ENCODE data around the gene ECM1. TPM values are rescaled to one million over a fixed set of nuclear protein-coding genes. Genes with fewer than 3 reads are reported as not detected.

Gene ECM1
- polyA plus RNA-seq, 1 donor (not counting 4 experiments of a cell fraction or from before 2014, with no cell fraction given), result 23.6 TPM

GRCh38 chr1:150525348-150525747 is 17.4 kb downstream of the ECM1 start:
- Histone ChIP-seq H3K79me2 (ENCODE audit: control insufficient read depth, insufficient read depth, low read length) (no peaks in the 10 kb centered on the region), H3K9me3 (ENCODE audit: control insufficient read depth, low read depth, low read length) (no peaks in the 10 kb centered on the region), H3K4me1 (ENCODE audit: control insufficient read depth, extremely low read depth, insufficient read depth, low read length) (peaks cover 17% of the 10 kb centered on the region), H3K36me3 (ENCODE audit: control insufficient read depth in 2 of 2, extremely low read depth in 1 of 2, insufficient read depth in 2 of 2, low read length in 2 of 2) (no peaks in the 10 kb centered on the region), H3K9me1 (ENCODE audit: control insufficient read depth, extremely low read depth, insufficient read depth, low read length) (no peaks in the 10 kb centered on the region), H2AFZ (ENCODE audit: control insufficient read depth, low read length) (no peak overlapping the region), H3K27ac (ENCODE audit: control insufficient read depth, insufficient read depth, low read length) (no peak overlapping the region), H3K4me2 (ENCODE audit: control insufficient read depth, extremely low read depth, insufficient read depth, low read depth, low read length) (no peak overlapping the region), H4K20me1 (ENCODE audit: control insufficient read depth, extremely low read depth, insufficient read depth, low read length) (no peaks in the 10 kb centered on the region), H3K4me3 (ENCODE audit: control insufficient read depth in 2 of 3, extremely low read depth in 1 of 3, insufficient read depth in 2 of 3, low read depth in 1 of 3, low read length in 3 of 3) (no peak overlapping the region), H3K9ac (ENCODE audit: control insufficient read depth, extremely low read depth, insufficient read depth, low read length) (no peak overlapping the region), H3K27me3 (ENCODE audit: control insufficient read depth, extremely low read depth, insufficient read depth, low read length) (no peaks in the 10 kb centered on the region)
- FAIRE-seq, result no peak
- dilution Hi-C loops (cut with MboI; ENCODE audit: extremely low pct_ligation_motif_present, low sequenced_read_pairs), result no loop called here
- no peak for DNase-seq (ENCODE audit: low read depth, low spot score)
- TF ChIP-seq CTCF (optimal IDR thresholded peaks at IDR 0.05 in 1 of 3, IDR thresholded peaks at IDR 0.05 in 1 of 3, conservative IDR thresholded peaks at IDR 0.05 in 1 of 3; ENCODE audit: extremely low read depth in 1 of 3, insufficient read depth in 2 of 3, low read length in 3 of 3), result no peak
- no peak for TF ChIP-seq EZH2 (IDR thresholded peaks at IDR 0.05; ENCODE audit: low read length)

GRCh38 chr1:150528196-150528595 is 20.3 kb downstream of the ECM1 start:
- Histone ChIP-seq H3K9ac (ENCODE audit: control insufficient read depth, extremely low read depth, insufficient read depth, low read length) (no peak overlapping the region), H3K36me3 (ENCODE audit: control insufficient read depth in 2 of 2, extremely low read depth in 1 of 2, insufficient read depth in 2 of 2, low read length in 2 of 2) (no peaks in the 10 kb centered on the region), H3K79me2 (ENCODE audit: control insufficient read depth, insufficient read depth, low read length) (no peaks in the 10 kb centered on the region), H3K9me1 (ENCODE audit: control insufficient read depth, extremely low read depth, insufficient read depth, low read length) (no peaks in the 10 kb centered on the region), H3K4me2 (ENCODE audit: control insufficient read depth, extremely low read depth, insufficient read depth, low read depth, low read length) (no peak overlapping the region), H3K27ac (ENCODE audit: control insufficient read depth, insufficient read depth, low read length) (no peak overlapping the region), H3K27me3 (ENCODE audit: control insufficient read depth, extremely low read depth, insufficient read depth, low read length) (no peaks in the 10 kb centered on the region), H2AFZ (ENCODE audit: control insufficient read depth, low read length) (no peak overlapping the region), H3K4me3 (ENCODE audit: control insufficient read depth in 2 of 3, extremely low read depth in 1 of 3, insufficient read depth in 2 of 3, low read depth in 1 of 3, low read length in 3 of 3) (no peak overlapping the region), H4K20me1 (ENCODE audit: control insufficient read depth, extremely low read depth, insufficient read depth, low read length) (no peaks in the 10 kb centered on the region), H3K9me3 (ENCODE audit: control insufficient read depth, low read depth, low read length) (no peaks in the 10 kb centered on the region), H3K4me1 (ENCODE audit: control insufficient read depth, extremely low read depth, insufficient read depth, low read length) (peaks cover 27% of the 10 kb centered on the region)
- FAIRE-seq (peak; percentile 78), DNase-seq (ENCODE audit: low read depth, low spot score) (no peak)
- no peak for TF ChIP-seq EZH2 (IDR thresholded peaks at IDR 0.05; ENCODE audit: low read length)
- no peak for TF ChIP-seq CTCF (optimal IDR thresholded peaks at IDR 0.05 in 1 of 3, IDR thresholded peaks at IDR 0.05 in 1 of 3, conservative IDR thresholded peaks at IDR 0.05 in 1 of 3; ENCODE audit: extremely low read depth in 1 of 3, insufficient read depth in 2 of 3, low read length in 3 of 3)
- dilution Hi-C loops (cut with MboI; ENCODE audit: extremely low pct_ligation_motif_present, low sequenced_read_pairs), result no loop called here

All from keratinocyte (primary cell).